GM19468 (cell line): Measurements from ENCODE around the gene CD164L2.

Source experiments
- ATAC-seq: cut with Tn5 transposase; IDR thresholded peaks from one replicate; pipeline ENCODE4 v1.9.1; 2021; ENCODE audit warnings: mild to moderate bottlenecking, moderate library complexity, moderate number of reproducible peaks; ENCODE audit not compliant: unreplicated experiment; ENCODE audit errors: extremely low read depth

The CD164L2 gene

GRCh38 chr1:27331922-27332321, 51.2 kb downstream of the CD164L2 start:
- no peak for ATAC-seq

DNA sequence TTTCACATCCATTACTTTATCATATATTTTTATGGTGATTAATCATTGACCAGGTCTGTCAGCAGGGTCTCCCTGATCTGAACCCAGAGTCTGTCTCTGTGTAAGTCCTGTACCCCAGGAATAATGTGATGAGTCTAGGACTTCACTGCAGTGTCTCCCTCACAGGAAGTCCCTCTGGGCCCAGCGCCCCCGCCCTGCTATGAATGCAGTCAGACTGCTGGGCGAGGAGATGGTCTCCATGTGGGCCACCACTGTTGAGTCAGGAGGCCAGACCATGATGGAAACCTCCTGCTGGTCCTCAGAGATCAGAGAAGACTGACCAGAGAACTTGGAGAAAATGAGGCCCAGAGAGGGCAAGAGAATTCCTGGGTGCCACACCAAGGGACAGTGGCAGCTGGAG, 51.7 kb downstream of the CD164L2 start:
- ATAC-seq = no peak

- no peak for ATAC-seq
Observed at GRCh38 chr1:27330786-27331185, 52.3 kb downstream of the CD164L2 start.
